ENCODE data around the gene PTCSC3.
"Not testable (repeated sequence)": the region's sequence is repeated elsewhere in the genome, so short reads cannot be mapped to it uniquely, and the experiment has no call there.

PTCSC3 gene

DNA sequence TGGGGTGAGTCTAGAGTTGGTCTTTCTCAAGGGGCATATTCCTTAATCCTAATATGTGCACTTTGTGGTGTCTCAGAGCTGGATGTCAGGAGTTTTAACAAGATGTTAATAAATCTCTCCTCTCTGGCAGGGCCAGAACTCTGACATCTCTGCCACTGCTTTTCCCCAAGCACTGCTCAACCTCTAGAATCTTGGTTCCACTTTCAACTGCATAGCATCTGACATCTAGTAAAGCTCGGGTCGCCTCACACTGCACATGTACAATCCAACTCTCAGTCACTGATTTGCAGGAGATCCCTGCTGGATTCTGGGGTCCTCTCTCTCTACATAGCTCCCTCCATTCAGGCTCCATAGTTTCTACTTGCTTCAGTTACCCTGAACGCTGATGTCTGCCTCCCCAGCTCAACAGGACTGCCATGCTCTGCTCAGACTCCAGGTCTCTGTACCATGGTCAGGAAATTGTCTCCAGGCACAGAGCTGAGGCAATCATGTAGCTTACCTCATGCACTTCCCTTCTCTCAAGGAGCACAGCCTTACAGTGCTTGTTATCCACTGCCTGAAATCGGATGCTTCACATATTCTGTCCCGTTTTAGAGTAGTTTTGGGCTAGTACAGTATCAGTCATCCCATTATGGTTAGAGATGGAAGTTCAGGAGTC lies 1.6 kb downstream of the PTCSC3 start:
- in situ Hi-C loops (cut with MboI; ENCODE audit: low sequenced_read_pairs) = no loop called here

DNA sequence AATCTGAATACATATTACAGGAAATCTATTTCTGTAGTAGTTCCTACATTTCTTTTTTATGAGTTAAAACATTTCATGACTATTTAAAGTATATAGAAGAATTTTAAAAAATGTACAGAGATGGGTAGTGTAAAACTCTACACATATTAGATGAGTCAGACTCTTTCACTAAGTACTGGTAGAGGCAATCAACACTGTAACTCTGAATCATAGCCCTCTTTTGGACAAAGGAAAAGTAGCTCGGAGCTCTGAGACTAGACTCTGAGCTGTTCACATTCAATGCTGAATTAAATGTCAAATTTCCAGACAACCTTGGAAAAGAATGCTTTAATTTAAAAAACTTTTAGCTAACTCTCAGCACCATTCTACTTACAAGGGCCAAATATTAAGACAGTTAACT lies 3.4 kb downstream of the PTCSC3 start:
- in situ Hi-C loops (cut with MboI; ENCODE audit: low sequenced_read_pairs) = no loop called here

DNA sequence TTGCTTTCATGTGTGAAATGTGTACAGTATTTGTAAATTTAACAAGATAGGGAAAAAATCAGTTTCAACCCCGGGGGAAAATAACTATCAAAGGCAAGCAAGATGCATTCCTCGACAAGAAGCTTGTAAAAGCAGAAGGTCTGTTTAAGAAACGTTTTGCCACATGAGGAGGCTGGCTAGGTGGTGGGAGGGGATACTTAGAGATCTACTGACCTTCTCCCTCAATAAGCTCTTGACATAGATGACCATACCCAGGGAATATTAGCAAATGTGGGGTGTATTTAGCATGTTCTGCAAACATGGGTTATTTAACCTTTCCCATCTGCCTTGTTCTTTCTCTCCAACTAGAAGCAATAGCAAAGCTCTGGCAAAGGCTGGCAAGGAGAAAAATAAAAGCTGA lies 4.9 kb downstream of the PTCSC3 start:
- in situ Hi-C loops (cut with MboI; ENCODE audit: low sequenced_read_pairs) = no loop called here

DNA sequence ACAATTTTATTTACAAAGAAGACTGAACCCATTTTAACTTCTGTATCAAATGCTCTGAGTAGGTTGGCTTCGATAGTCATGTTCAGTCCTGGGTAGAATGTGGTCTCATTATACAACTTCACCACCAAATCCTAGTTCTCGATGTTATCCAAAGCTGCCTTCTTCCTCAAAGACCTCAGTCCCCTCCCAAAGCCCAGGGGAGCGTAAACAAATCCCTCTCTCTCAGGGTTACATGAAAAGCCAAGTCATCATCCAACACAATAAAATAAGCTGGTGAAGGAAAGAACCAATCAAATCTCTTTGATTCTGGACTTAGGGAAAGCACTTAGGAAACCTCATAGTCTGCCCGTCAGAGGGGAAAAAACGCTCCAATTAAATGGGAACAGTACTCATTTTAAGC lies 9.1 kb downstream of the PTCSC3 start:
- in situ Hi-C loops (cut with MboI; ENCODE audit: low sequenced_read_pairs) = no loop called here

DNA sequence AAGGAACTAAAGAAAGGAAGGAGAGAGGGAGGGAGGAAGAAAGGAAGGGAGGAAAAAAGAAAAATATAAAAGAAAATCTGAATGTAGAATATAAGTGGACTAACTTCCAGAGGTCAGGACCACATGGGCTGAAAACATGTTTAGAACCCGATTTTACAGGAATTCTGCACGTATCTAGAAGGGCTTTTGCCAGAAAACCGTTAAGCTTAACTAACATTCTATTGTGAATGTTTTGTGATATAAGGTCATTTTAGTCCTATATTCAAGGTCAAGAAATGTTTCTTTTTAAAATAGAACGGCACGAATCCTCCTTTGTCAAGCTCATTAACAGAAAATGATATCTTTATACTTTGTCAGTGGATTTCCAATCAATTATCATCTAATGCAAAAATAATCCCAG lies 13.1 kb downstream of the PTCSC3 start:
- in situ Hi-C loops (cut with MboI; ENCODE audit: low sequenced_read_pairs) = no loop called here

DNA sequence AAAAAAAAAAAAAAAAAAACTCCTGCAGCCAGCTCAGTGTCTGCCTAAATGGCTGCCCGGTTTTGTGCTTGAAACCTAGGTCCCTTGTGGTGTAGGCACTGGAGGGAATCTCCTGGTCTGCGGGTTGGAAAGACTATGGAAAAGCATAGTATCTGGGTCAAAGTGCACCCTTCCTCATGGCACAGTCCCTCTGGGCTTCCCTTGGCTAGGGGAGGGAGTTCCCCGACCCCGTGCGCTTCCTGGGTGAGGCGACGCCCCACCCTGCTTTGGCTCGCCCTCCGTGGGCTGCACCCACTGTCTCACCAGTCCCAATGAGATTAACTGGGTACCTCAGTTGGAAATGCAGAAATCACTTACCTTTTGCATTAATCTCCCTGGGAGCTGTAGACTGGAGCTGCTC lies 14.3 kb downstream of the PTCSC3 start:
- in situ Hi-C loops (cut with MboI; ENCODE audit: low sequenced_read_pairs) = no loop called here

DNA sequence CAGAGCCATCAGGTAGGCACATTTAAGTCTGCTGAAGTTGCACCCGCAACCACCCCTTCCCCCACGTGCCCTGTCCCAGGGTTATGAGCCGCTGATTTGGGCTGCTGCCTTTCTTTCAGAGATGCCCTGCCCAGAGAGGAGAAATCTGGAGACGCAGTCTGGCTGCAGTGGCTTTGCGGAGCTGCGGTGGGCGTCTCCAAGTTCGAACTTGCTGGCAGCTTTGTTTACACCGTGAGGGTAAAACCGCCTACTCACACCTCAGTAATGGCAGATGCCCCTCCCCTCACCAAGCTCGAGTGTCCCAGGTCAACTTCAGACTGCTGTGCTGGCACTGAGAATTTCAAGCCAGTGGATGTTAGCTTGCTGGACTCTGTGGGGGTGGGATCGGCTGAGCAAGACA lies 14.7 kb downstream of the PTCSC3 start:
- in situ Hi-C loops (cut with MboI; ENCODE audit: low sequenced_read_pairs) = no loop called here

DNA sequence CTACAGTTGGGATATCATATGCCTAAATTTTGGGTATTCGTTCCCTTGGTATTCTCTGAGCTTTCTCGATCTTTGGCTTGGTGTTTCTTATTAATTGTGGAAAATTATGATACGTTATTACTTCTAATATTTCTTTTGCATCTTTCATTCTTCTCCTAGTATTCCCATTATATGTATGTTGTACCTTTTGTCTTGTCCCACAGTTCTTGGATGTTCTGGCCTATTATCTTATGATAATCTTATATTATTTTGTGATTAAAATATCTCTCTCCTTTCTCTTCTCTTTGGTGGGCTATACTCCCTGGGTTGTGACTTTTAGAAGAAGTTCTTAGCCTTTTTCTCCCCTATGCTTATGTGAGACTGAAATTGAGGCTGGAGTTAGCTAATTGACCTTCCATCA lies 25.2 kb downstream of the PTCSC3 start:
- in situ Hi-C loops (cut with MboI; ENCODE audit: low sequenced_read_pairs) = no loop called here

DNA sequence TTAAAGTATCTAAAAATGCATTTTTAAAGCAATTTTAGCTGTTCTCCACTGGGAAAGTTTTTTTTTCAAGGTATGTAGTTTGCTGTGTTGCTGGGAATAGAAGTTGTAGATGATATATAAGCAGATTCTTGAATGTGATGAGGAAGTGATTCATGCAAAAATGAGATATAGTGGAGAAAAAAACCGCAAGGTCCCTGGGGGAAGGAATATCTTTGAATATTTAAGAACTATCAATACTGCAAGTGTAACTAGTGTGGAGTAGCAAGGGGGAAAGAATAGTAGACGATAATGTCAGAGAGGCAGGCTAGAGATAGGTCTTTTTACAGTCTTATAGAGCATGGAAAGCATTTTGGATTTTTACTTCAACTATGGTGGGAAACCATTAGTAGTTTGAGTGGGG lies 42.5 kb downstream of the PTCSC3 start:
- in situ Hi-C loops (cut with MboI; ENCODE audit: low sequenced_read_pairs) = no loop called here

DNA sequence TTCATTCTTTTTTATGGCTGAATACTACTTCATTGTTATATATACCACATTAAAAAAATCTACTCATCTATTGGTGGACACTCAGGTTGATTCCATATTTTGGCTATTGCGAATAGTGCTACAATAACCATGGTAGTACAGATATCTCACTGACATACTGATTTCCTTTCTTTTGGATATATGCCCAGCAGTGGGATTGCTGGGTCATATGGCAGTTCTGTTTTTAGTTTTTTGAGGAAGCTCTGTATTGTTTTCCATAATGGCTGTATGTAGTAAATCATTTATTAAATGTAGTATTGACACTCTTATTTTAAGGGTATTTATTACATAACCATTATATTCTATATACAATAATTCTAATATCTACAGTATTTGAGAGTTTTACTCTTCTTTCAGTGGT lies 43.7 kb downstream of the PTCSC3 start:
- in situ Hi-C loops (cut with MboI; ENCODE audit: low sequenced_read_pairs) = no loop called here

DNA sequence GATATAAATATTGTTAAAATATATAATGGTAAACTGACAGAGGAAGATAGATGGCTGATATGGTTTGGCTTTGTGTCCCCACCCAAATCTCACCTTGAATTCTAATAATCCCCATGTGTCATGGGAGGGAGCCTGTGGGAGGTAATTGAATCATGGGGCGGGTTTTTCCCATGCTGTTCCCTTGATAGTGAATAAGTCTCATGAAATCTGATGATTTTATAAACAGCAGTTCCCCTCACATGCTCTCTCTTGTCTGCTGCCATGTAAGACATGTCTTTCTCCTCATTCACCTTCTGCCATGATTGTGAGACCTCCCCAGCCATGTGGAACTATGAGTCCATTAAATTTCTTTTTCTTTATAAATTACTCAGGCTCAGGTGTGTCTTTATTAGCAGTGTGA lies 46.3 kb downstream of the PTCSC3 start:
- in situ Hi-C loops (cut with MboI; ENCODE audit: low sequenced_read_pairs) = no loop called here

DNA sequence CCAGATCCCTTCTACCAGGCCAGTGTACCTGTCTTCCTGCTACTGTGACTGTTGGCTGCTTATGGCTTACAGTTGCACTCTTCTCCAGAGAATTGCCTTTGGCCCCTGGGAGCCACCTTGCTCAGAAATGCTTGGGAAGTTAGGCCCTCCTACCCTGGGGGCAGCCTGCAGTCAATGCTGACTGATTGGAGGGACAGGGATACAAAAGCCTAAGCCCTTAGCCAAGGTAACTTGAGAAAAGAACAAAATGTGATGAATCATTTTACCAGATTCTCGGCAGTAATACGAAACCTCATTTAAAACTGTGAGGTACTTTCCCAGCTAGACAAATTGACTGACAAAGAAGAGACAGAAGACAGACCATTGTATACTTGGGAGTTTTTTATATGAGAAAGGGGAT lies 47.3 kb downstream of the PTCSC3 start:
- in situ Hi-C loops (cut with MboI; ENCODE audit: low sequenced_read_pairs) = no loop called here

DNA sequence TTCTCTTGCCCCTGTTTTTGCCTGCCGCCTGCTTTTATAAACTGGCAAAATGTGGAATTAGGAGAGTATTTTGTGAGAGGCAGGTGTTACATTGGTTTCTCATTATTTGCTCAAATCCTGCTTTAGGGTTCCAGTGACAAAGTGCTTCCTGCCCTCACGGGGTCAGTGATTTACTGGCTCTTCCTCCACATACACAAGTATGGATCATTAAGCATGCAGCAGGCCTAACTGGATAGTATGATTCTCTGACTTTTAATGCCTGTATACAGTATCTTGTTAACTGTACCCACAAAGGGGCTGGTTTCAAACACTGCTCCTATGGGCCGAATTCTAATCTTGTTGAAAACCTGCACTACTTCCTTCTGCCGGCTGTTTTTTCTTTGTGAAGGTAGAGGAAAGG lies 63.2 kb downstream of the PTCSC3 start:
- in situ Hi-C loops (cut with MboI; ENCODE audit: low sequenced_read_pairs) = no loop called here

DNA sequence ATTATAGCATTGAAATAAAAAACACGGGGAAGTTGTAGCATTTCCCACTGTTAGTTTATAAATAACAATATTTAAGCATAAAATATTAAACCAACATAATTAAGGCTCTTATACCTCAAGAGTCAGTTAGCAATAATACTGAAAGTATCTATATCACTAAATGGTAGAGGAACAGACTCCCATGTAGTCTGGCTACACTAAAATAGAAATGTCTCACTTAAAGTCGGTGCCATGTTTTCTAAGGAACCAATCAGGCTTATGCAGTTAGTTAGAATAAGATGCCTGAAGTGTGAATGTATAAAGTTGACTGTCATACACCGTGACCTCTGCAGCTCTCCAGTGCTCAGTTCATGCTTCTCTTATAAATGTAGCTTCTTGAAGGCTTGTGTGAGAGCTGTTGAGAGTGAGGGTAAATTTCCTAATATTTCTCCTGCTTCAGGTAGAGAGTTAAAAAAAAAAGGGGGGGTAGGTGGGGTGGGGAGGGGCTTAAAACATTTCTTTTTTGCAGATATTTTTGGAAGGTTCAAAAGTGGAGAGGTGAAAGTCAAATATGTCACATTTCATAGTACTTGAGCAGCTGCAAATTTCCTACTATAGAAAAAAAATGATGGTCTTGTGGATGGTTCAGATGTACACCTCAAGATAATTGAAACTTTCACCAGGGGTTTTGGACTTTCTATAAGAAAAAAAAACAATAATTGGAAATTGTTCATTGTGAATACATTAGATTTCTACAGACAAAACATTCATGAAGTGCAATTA lies 64.5 kb downstream of the PTCSC3 start:
- in situ Hi-C loops (cut with MboI; ENCODE audit: low sequenced_read_pairs) = no loop called here

DNA sequence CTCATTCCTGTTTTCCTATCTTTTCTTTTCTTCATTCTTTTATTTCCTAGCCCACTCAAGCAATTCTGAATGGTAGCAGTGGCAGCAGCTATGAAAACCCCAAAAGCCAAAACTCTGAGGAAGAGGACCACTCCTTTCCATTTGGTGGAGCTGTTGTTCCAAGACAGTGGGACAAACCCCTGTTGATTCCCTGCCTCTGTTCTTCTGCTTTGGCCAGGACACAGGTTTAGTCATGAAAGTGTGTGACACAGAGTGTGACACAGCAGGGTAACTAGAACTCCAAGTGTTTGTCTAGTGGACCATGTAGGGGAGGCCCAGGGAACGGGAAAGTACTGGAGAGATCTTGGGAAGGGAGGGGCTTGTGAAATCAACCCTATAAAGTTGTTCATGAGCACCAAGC lies 71.1 kb downstream of the PTCSC3 start:
- in situ Hi-C loops (cut with MboI; ENCODE audit: low sequenced_read_pairs) = no loop called here

DNA sequence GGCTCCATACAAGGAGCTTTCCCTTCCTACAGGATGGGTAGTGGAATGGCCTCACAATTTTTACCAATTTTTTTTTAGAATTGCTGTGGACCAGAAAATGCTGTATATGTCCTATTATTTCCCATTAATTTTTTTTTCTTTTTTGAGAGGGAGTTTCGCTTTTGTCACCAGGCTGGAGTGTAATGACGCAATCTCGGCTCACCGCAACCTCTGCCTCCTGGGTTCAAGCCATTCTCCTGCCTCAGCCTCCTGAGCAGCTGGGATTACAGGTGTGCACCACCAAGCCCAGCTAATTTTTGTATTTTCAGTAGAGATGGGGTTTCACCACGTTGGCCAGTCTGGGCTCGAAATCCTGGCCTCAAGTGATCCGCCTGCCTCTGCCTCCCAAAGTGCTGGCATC lies 72.3 kb downstream of the PTCSC3 start:
- in situ Hi-C loops (cut with MboI; ENCODE audit: low sequenced_read_pairs) = not testable (repeated sequence)

DNA sequence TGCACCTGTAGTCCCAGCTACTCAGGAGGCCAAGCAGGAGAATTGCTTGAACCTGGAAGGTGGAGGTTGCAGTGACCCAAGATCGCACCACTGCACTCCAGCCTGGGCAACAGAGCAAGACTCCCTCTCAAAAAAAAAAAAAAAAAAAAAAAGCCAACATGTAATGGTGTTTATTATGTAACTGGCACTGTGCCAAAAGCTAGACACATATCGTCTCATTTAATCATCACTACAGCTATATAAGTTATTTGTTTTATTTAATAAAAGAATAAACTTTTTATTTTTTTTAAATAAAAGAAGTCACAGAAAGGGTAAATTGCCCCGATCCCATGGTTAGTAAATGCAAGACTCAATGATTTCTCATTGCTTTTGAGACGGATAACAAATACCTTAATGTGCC lies 76.9 kb downstream of the PTCSC3 start:
- in situ Hi-C loops (cut with MboI; ENCODE audit: low sequenced_read_pairs) = no loop called here

DNA sequence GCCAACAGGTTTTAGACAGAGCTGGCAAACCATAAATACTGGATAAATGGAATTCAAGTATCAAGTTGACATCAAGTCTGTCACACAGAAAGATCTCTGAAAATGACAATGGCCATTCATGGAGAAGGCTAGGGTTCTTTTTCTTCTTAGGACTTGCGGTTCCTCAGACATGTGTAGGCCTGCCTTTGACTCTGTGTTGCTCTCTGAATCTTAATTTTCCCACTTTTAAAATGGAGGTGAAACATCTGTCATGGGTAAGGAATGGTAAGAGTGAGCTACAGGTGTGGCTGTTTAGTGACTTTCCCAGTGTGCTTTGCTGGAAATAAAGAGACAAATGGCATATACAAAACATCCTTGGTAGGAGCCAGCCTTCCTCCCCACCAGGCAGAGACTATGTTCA lies 79.2 kb downstream of the PTCSC3 start:
- in situ Hi-C loops (cut with MboI; ENCODE audit: low sequenced_read_pairs) = no loop called here

DNA sequence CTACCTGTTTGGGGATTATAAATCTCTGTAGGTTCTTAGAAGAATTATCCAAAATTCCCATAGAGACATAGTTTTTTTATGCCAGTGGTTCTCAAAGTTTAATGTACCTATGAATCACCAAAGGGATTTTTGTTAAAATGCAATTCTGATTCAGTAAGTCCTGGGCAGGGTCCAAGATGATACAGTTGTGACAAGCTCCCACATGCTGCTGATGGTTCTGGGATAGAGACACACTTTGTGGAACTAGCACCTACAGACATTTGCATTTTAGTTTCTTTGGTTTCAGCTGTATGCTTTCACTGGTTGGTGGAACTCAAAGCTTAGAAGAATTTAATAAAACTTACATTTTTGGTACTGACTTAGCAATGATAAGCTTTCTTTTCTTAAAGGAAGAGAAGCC lies 80.4 kb downstream of the PTCSC3 start:
- in situ Hi-C loops (cut with MboI; ENCODE audit: low sequenced_read_pairs) = no loop called here

DNA sequence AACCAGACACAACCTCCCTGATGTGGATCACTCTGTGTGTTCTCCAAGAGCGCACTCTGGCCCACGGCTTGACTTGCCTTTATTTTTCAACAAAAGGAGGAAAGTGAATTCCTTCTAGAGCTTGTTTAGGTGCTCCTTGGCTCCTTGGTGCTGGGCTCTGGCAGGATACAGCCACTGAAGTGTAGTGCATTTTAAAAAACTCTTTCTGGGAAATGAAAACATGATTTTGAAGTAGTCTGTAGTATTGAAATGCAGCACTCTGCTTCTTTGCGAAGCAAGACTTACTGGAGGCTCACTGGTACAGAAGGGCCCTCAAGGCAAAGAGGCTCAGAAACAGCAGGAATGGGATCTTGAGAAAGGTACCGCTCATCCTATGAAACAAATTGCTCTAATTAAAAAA lies 81.6 kb downstream of the PTCSC3 start:
- in situ Hi-C loops (cut with MboI; ENCODE audit: low sequenced_read_pairs) = no loop called here

DNA sequence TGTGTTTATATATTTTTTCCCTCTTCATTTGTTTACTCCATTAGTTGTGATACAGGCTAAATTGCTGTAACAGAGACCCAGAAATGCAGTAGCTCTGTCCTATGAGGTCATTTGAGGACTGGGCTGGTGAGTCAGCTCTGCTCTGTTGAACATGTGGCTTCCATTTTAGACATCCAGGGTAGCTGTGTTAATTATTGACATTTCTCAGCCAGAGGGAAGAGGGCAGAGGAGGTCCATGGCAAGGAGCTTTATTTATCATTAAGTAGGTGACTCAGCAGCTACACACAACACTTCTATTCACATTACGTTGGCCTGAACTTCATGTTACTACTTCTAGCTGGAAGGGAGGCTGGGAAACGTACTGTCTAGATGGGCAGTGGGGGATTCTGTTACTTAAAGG lies 85.4 kb downstream of the PTCSC3 start:
- in situ Hi-C loops (cut with MboI; ENCODE audit: low sequenced_read_pairs) = no loop called here

DNA sequence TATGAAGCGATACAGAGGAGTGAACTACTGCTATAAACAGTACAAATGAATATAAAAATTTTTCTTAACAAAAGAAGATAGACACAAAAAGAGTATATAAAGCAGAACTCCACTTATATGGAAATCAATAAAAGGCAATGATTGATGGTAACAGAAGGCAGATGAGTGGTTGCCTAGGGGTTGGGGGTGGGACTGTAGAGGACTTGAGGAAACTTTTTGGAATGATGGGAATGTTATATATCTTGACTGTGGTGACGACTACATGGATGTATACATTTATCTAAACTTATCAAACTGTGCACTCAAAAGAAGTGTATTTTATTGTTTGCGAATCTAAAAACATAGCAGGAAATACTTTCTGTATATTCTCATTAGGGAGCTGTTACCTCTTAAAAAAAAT lies 89.1 kb downstream of the PTCSC3 start:
- in situ Hi-C loops (cut with MboI; ENCODE audit: low sequenced_read_pairs) = no loop called here

Measured in HL-60/S4 treated with phorbol 12-myristate 13-acetate at 8.2 ng/mL for 4 days and 3 days (cell line).